H9 (cell line): ENCODE data around the gene RBP7. TPM values are rescaled to one million over a fixed set of nuclear protein-coding genes. Genes with fewer than 3 reads are reported as not detected.
"Not testable (repeated sequence)": the region's sequence is repeated elsewhere in the genome, so short reads cannot be mapped to it uniquely, and the experiment has no call there.

Source experiments
- DNase-seq: peaks from one replicate; pipeline ENCODE4 v3.0.0-alpha.2; 2017
- H2AFZ ChIP-seq: one replicate; pipeline ENCODE4 v1.6.1; 2013; ENCODE audit warnings: mild to moderate bottlenecking, low read length, control low read depth, moderate library complexity
- H2AK5ac ChIP-seq: 2 replicates; pipeline ENCODE4 v1.6.1; 2013; ENCODE audit warnings: low read length, control low read depth, mixed read lengths; ENCODE audit not compliant: insufficient read length
- H2BK120ac ChIP-seq: one replicate; pipeline ENCODE4 v1.6.1; 2013; ENCODE audit warnings: low read depth, mild to moderate bottlenecking, low read length, control low read depth, inconsistent platforms; ENCODE audit not compliant: poor library complexity, severe bottlenecking
- H2BK12ac ChIP-seq: 2 replicates; pipeline ENCODE4 v1.6.1; 2013; ENCODE audit warnings: low read length, control low read depth, mixed read lengths, low read depth; ENCODE audit not compliant: insufficient read length
- H2BK15ac ChIP-seq: 2 replicates; pipeline ENCODE4 v1.6.1; 2013; ENCODE audit warnings: low read depth, low read length, control low read depth
- H2BK20ac ChIP-seq: one replicate; pipeline ENCODE4 v1.6.1; 2013; ENCODE audit warnings: low read depth, mild to moderate bottlenecking, low read length, control low read depth, inconsistent platforms; ENCODE audit not compliant: poor library complexity, severe bottlenecking
- H2BK5ac ChIP-seq: 2 replicates; pipeline ENCODE4 v1.6.1; 2013; ENCODE audit warnings: low read length, control low read depth, mixed read lengths; ENCODE audit not compliant: insufficient read length
- H3K14ac ChIP-seq: 2 replicates; pipeline ENCODE4 v1.6.1; 2013; ENCODE audit warnings: low read length, control low read depth; ENCODE audit not compliant: insufficient read depth
- H3K18ac ChIP-seq: 2 replicates; pipeline ENCODE4 v1.6.1; 2013; ENCODE audit warnings: low read depth, mild to moderate bottlenecking, mixed read lengths, low read length, control low read depth; ENCODE audit not compliant: insufficient read length
- H3K23ac ChIP-seq: 2 replicates; pipeline ENCODE4 v1.6.1; 2013; ENCODE audit warnings: low read length, control low read depth, mixed read lengths, low read depth; ENCODE audit not compliant: insufficient read length
- H3K23me2 ChIP-seq: 2 replicates; pipeline ENCODE4 v1.6.1; 2013; ENCODE audit warnings: low read depth, mild to moderate bottlenecking, mixed read lengths, low read length, control low read depth; ENCODE audit not compliant: insufficient read length, poor library complexity, severe bottlenecking
- H3K27ac ChIP-seq: 2 replicates; pipeline ENCODE4 v1.5.1; 2013; ENCODE audit warnings: low read length, control low read depth, mixed read lengths, low read depth; ENCODE audit not compliant: insufficient read length
- H3K27me3 ChIP-seq: 2 replicates; pipeline ENCODE4 v1.6.1; 2013; ENCODE audit warnings: low read length, control low read depth, inconsistent platforms; ENCODE audit not compliant: insufficient read depth
- H3K4ac ChIP-seq: 2 replicates; pipeline ENCODE4 v1.6.1; 2013; ENCODE audit warnings: low read depth, mild to moderate bottlenecking, control low read depth, inconsistent platforms, low read length, moderate library complexity
- H3K4me1 ChIP-seq: 2 replicates; pipeline ENCODE4 v1.6.1; 2013; ENCODE audit warnings: low read length, control low read depth, inconsistent platforms; ENCODE audit not compliant: insufficient read depth
- H3K4me2 ChIP-seq: 2 replicates; pipeline ENCODE4 v1.6.1; 2013; ENCODE audit warnings: low read length, control low read depth, mixed read lengths; ENCODE audit not compliant: insufficient read length, insufficient read depth
- H3K56ac ChIP-seq: 2 replicates; pipeline ENCODE4 v1.6.1; 2013; ENCODE audit warnings: low read depth, mild to moderate bottlenecking, mixed read lengths, low read length, control low read depth; ENCODE audit not compliant: insufficient read length
- H3K79me1 ChIP-seq: 2 replicates; pipeline ENCODE4 v1.6.1; 2013; ENCODE audit warnings: low read depth, mild to moderate bottlenecking, moderate library complexity, low read length, control low read depth, inconsistent platforms; ENCODE audit not compliant: insufficient read depth, poor library complexity, severe bottlenecking
- H3K79me2 ChIP-seq: 2 replicates; pipeline ENCODE4 v1.6.1; 2013; ENCODE audit warnings: low read length, control low read depth, inconsistent platforms; ENCODE audit not compliant: insufficient read depth
- H3K9ac ChIP-seq: 2 replicates; pipeline ENCODE4 v1.6.1; 2013; ENCODE audit warnings: low read length, control low read depth, mixed read lengths; ENCODE audit not compliant: insufficient read length; ENCODE audit errors: extremely low read depth
- H3K9me3 ChIP-seq: one replicate; pipeline ENCODE4 v1.6.1; 2013; ENCODE audit warnings: low read depth, low read length, inconsistent platforms; ENCODE audit not compliant: control insufficient read depth
- H3T11ph ChIP-seq: one replicate; pipeline ENCODE4 v1.6.1; 2013; ENCODE audit warnings: mild to moderate bottlenecking, low read length, control low read depth, inconsistent platforms
- H4K20me1 ChIP-seq: one replicate; pipeline ENCODE4 v1.6.1; 2013; ENCODE audit not compliant: control insufficient read depth, insufficient read length, insufficient read depth
- H4K5ac ChIP-seq: 2 replicates; pipeline ENCODE4 v1.6.1; 2013; ENCODE audit warnings: low read depth, mild to moderate bottlenecking, mixed read lengths, low read length, control low read depth; ENCODE audit not compliant: insufficient read length
- H4K8ac ChIP-seq: replicated peaks from 2 replicates; pipeline ENCODE4 v1.6.1; 2013; ENCODE audit warnings: low read length, control low read depth, mixed read lengths, low read depth; ENCODE audit not compliant: insufficient read length
- H4K91ac ChIP-seq: 2 replicates; pipeline ENCODE4 v1.6.1; 2013; ENCODE audit warnings: low read depth, mild to moderate bottlenecking, moderate library complexity, mixed read lengths, low read length, control low read depth; ENCODE audit not compliant: insufficient read length
- H3K27ac Mint-ChIP-seq, 3 experiments: 2 replicates in 2 of 3; 3 replicates in 1 of 3; pipeline ENCODE4 v1.8.0; 2020 to 2021; ENCODE audit warnings: mixed read lengths in 3 of 3, mild to moderate bottlenecking in 1 of 3, moderate library complexity in 1 of 3
- H3K27me3 Mint-ChIP-seq: 2 replicates; pipeline ENCODE4 v1.8.0; 2021; ENCODE audit warnings: low read depth, mild to moderate bottlenecking, moderate library complexity, mixed read lengths
- H3K36me3 Mint-ChIP-seq, 3 experiments: 2 replicates in 2 of 3; 3 replicates in 1 of 3; pipeline ENCODE4 v1.8.0; 2020 to 2021; ENCODE audit warnings: low read depth in 3 of 3, mixed read lengths in 3 of 3; ENCODE audit not compliant: insufficient read depth in 1 of 3
- H3K4me1 Mint-ChIP-seq, 2 experiments: 2 replicates each; pipeline ENCODE4 v1.8.0; 2020; ENCODE audit warnings: mixed read lengths in 2 of 2
- H3K4me3 Mint-ChIP-seq, 2 experiments: 2 replicates in 1 of 2; 3 replicates in 1 of 2; pipeline ENCODE4 v1.8.0; 2020 to 2021; ENCODE audit warnings: mild to moderate bottlenecking in 2 of 2, mixed read lengths in 2 of 2, moderate library complexity in 1 of 2
- H3K9me3 Mint-ChIP-seq, 2 experiments: 2 replicates in 1 of 2; 3 replicates in 1 of 2; pipeline ENCODE4 v1.8.0; 2020; ENCODE audit warnings: mild to moderate bottlenecking in 2 of 2, mixed read lengths in 2 of 2, moderate library complexity in 1 of 2
- WGBS: extraction: QIAGEN DNeasy Blood & Tissue Kit; methylation state at CpG from one replicate; pipeline ENCODE4 v1.1.7; 2013; ENCODE audit warnings: missing lambda C conversion rate, low lambda C conversion rate, mixed read lengths; ENCODE audit not compliant: insufficient read length; ENCODE audit errors: extremely low coverage; 5-methylcytosine and 5-hydroxymethylcytosine counted together
- total RNA-seq: library from RNA; stranded (reverse); gene quantifications from 2 replicates; pipeline ENCODE4 v1.2.1, GENCODE V29; 2021
- TF ChIP-seq, protein P1 (sequence below): fragments of 200-600 bp; sonication (generic); conservative IDR thresholded peaks from 3 replicates; pipeline ENCODE4 v1.8.0; 2021; ENCODE audit warnings: antibody characterized with exemption, mild to moderate bottlenecking

Gene RBP7
- total RNA-seq, 1 experiment from 2014 or later, result 4.5 TPM

DNA sequence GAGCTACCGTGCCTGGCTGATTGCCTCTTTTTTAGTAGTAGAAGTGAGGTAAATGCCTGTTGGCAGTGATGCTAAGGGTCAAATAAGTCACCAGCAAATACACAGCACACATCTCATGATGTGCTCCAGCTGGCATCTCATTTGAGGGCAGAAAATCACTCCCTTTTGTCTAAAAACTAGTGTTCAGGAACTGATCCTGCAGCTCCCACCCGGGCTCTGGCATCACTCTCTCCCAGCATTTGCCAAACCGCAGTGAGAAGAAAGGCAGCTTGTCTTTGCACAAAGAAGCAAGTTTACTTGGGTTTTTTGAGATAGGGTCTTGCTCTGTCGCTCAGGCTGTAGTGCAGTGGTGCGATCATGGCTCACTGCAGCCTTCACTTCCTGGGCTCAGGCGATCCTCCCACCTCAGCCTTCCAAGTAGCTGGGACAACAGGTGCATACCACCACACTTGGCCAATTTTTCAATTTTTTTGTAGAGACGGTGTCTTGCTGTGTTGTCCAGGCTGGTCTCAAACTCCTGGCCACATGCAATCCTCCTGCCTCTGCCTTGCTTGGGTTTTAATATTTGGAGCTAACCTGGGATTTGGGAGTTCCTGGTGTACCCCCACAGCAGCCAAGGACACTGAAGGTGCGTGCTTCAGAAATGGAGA, 4.1 kb downstream of the RBP7 start:
- no peak overlapping the region for H3K27ac Mint-ChIP-seq
- no peaks in the 10 kb centered on the region; a peak in 1 of 7 replicates for H3K36me3 Mint-ChIP-seq
- no peaks in the 10 kb centered on the region for H3K79me1 ChIP-seq
- H3K9me3 Mint-ChIP-seq, result peaks cover 0 to 2% of the 10 kb centered on the region in 2 experiments; a peak in 2 of 5 replicates
- no peak for DNase-seq
- H3K4me1 Mint-ChIP-seq, result peaks cover 4 to 5% of the 10 kb centered on the region in 2 experiments
- H4K20me1 ChIP-seq, result no peaks in the 10 kb centered on the region
- H2BK20ac ChIP-seq, result no peak overlapping the region
- H2AK5ac ChIP-seq, result no peak overlapping the region
- no peak overlapping the region for H2BK15ac ChIP-seq
- H4K5ac ChIP-seq, result no peak overlapping the region
- H3K27ac ChIP-seq, result no peak overlapping the region
- H3K4me2 ChIP-seq, result no peak overlapping the region
- H3K27me3 ChIP-seq, result peaks cover 17% of the 10 kb centered on the region; the same call in 1 of the 2 replicates
- no peak overlapping the region for H2BK120ac ChIP-seq
- H3K18ac ChIP-seq, result no peak overlapping the region
- peaks cover 40% of the 10 kb centered on the region for H3K27me3 Mint-ChIP-seq
- no peak overlapping the region for H3K4ac ChIP-seq
- no peak overlapping the region for H3K9ac ChIP-seq
- no peak overlapping the region for H3K56ac ChIP-seq
- no peak overlapping the region for H4K8ac ChIP-seq
- no CpG with 5 or more reads among the region's 8 CpGs for whole genome bisulfite sequencing
- H3K23me2 ChIP-seq, result no peaks in the 10 kb centered on the region
- no peak overlapping the region for H4K91ac ChIP-seq
- no peaks in the 10 kb centered on the region for H3K9me3 ChIP-seq
- no peak overlapping the region for H2BK12ac ChIP-seq
- H3K4me3 Mint-ChIP-seq, result no peak overlapping the region
- no peak overlapping the region for H3K23ac ChIP-seq
- TF ChIP-seq, protein P1, sequence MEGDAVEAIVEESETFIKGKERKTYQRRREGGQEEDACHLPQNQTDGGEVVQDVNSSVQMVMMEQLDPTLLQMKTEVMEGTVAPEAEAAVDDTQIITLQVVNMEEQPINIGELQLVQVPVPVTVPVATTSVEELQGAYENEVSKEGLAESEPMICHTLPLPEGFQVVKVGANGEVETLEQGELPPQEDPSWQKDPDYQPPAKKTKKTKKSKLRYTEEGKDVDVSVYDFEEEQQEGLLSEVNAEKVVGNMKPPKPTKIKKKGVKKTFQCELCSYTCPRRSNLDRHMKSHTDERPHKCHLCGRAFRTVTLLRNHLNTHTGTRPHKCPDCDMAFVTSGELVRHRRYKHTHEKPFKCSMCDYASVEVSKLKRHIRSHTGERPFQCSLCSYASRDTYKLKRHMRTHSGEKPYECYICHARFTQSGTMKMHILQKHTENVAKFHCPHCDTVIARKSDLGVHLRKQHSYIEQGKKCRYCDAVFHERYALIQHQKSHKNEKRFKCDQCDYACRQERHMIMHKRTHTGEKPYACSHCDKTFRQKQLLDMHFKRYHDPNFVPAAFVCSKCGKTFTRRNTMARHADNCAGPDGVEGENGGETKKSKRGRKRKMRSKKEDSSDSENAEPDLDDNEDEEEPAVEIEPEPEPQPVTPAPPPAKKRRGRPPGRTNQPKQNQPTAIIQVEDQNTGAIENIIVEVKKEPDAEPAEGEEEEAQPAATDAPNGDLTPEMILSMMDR, result no peak
- H2AFZ ChIP-seq, result no peak overlapping the region
- no peak overlapping the region for H2BK5ac ChIP-seq
- H3K4me1 ChIP-seq, result no peaks in the 10 kb centered on the region; the same call in 1 of the 2 replicates
- H3K79me2 ChIP-seq, result no peaks in the 10 kb centered on the region
- no peak overlapping the region for H3T11ph ChIP-seq
- H3K14ac ChIP-seq, result no peak overlapping the region

DNA sequence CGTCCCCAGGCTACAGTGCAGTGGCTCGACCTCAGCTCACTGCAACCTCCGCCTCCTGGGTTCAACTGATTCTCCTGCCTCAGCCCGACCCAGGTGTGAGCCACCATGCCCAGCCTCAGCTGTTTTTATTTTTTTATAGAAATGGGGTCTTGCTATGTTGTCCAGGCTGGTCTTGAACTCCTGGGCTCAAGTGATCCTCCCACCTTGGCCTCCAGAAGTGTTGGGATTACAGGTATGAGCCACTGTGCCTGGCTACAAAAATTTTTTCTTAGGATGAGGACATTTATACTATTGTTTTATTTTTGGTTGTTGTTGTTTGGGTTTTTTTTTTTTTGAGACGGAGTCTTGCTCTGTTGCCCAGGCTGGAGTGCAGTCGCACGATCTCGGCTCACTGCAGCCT, 8.2 kb downstream of the RBP7 start:
- not testable (repeated sequence) for H4K8ac ChIP-seq, H4K20me1 ChIP-seq, H2AFZ ChIP-seq, H3K4me2 ChIP-seq, H2BK20ac ChIP-seq, H2BK12ac ChIP-seq, H3K79me1 ChIP-seq, H3K4me1 Mint-ChIP-seq, H4K91ac ChIP-seq, H2BK120ac ChIP-seq, H3K27ac ChIP-seq, H2BK5ac ChIP-seq, H4K5ac ChIP-seq, H3K23me2 ChIP-seq, H3K4ac ChIP-seq, H2AK5ac ChIP-seq, H3K27ac Mint-ChIP-seq, H3K56ac ChIP-seq, H2BK15ac ChIP-seq, H3K18ac ChIP-seq, H3K9me3 Mint-ChIP-seq, H3T11ph ChIP-seq, H3K36me3 Mint-ChIP-seq, H3K14ac ChIP-seq, H3K23ac ChIP-seq, H3K27me3 ChIP-seq, H3K4me1 ChIP-seq, H3K9ac ChIP-seq, DNase-seq, H3K27me3 Mint-ChIP-seq, H3K9me3 ChIP-seq, H3K79me2 ChIP-seq, H3K4me3 Mint-ChIP-seq
- no CpG with 5 or more reads among the region's 8 CpGs for WGBS
